T follicular helper cell (primary cell): ENCODE measurements around the gene C17orf100.
"Not testable (repeated sequence)": the region's sequence is repeated elsewhere in the genome, so short reads cannot be mapped to it uniquely, and the experiment has no call there.

ENCODE experiments used
- DNase-seq: peaks from one replicate; pipeline ENCODE4 v3.0.0-alpha.2; 2020; ENCODE audit warnings: low read depth

The C17orf100 gene

GRCh38 chr17:6691958-6692357, 40.4 kb downstream of the C17orf100 start:
- not testable (repeated sequence) for DNase-seq

DNA sequence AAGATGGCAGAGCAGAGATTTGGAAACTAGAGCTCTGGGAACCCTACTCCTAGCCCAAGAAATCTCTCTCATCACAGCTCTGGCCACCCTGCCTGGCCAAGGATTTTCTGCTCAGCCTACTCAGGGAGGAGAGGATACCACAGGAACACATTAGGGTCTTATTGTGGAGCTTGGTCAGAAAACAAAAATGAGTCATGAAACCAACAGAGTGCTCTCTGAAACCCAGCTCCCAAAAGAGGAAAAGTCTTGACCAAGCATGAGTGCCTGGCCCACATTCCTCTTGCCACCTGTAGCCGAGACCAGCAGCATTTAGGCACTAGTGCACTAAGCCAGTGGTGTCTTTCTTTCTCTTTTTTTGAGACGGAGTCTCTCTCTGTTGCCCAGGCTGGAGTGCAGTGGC, 43.5 kb downstream of the C17orf100 start:
- no peak for DNase-seq

GRCh38 chr17:6695565-6695964, 44.0 kb downstream of the C17orf100 start:
- DNase-seq: no peak

GRCh38 chr17:6696906-6697305, 45.3 kb downstream of the C17orf100 start:
- no peak for DNase-seq

GRCh38 chr17:6698004-6698403, 46.4 kb downstream of the C17orf100 start:
- no peak for DNase-seq

- no peak for DNase-seq
These were observed 48.7 kb downstream of the C17orf100 start for GRCh38 chr17:6699997-6700947.

GRCh38 chr17:6700948-6701307, 49.4 kb downstream of the C17orf100 start:
- DNase-seq: no peak

GRCh38 chr17:6701719-6702118, 50.2 kb downstream of the C17orf100 start:
- no peak for DNase-seq

DNA sequence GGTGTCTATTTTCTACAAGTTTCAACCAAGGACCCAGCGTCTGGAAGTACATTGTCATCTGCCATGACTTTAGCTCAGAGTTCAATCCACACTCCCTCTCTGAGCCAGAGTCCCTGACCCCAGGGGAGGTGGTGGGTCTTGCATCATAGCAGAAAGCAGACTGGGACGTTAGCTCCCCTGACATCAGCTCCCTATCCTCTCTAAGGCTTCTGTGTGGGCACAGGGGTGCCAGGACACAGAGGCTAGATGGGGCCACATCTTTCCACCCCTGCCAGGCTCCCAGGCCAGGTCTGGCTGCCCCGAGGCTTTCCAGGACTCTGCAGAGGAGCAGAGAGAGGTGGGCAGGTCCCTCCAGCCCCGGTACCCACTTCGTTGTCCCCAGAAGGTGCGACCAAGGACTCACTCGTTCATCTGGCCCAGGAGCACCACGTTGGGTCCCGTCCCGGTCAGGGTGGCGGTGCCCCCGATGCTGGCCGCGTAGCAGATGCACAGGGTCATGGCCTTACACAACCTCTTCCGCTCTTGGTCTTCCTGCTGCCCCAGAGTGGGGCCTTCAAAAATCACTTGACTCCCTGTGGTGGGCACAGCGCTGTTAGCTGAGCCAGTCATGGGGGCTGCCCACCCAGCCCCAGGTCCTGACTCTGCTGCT, 51.1 kb downstream of the C17orf100 start:
- DNase-seq: no peak
